ENCODE results near the gene LMF1.

The LMF1 gene

DNA sequence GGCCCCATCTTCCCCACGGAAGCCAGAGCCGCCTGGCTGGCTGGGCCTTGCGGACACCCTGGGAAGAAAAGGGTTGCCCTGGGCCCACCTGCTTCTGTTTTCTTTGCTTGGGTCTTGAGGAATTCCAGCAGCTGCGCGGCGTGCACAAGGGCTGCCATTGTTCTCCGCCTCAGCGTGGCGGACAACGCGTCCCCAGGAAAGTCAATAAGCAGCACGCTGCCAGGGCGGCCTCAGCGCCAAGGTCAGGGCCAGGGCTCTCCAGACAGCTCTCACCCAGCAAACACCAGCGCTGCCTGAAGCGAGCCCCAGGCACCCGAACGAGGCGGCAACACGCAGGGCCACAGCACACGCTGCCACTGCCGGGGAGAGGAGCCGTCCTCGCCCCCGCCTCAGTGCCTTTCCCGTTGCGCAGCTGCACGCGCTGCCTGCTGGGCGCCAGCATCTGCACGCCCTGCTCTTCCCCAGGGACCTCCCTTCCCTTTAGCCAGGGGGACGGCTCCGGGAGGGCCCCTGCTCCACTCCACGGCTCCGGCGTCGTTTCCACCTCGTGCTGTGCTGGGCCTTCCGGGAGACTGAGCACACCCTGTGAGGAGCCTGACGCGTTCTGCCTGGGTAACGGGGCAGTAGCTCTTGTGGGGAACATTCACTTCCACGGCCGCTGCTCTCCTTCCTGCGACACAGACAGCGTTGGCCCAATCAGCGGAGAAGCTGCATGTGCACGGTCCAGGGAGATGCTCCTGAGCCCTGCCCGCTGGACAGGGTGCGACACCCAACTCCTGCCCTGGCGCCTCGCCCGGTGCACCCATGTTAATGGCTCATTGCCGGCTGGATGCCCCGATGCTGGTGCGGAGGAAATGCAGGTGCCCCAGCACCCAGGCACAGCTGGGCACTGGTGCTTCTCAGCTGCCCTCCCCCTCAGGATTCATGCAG, 57.8 kb downstream of the LMF1 start:
- FAIRE-seq (no peak), DNase-seq (ENCODE audit: insufficient read length, low spot score) (no peak)
- no peak for TF ChIP-seq POU2F2 (IDR thresholded peaks at IDR 0.05; ENCODE audit: low read depth, low read length)
- TF ChIP-seq POLR2A (IDR thresholded peaks at IDR 0.05; ENCODE audit: low read depth, low read length) = no peak
- no peak for TF ChIP-seq SPI1 (IDR thresholded peaks at IDR 0.05; ENCODE audit: low read depth, low read length)
- TF ChIP-seq POLR2AphosphoS5 (IDR thresholded peaks at IDR 0.05; ENCODE audit: low read depth, low read length) = no peak
- no peak for TF ChIP-seq TAF1 (IDR thresholded peaks at IDR 0.05; ENCODE audit: low read depth, low read length)
- no peak for TF ChIP-seq PAX5 (IDR thresholded peaks at IDR 0.05; ENCODE audit: insufficient read depth, low read length, severe bottlenecking)

DNA sequence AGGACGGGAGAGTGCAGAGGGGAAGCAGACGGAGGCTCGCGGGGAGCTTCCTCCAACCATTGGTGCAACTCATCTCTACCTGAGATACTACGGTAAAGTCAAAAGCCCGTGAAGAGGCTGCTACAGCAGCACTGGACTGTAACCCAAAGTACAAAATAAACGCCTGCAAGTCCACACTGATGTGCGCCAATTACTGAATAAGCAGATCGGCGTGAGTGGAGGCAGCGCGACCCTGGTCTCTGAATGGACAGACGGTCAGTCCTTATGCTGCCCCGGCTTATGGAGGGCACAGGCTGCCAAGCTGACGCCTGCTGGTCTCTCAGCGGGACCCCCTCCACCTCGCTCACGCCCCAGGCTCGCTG, 58.5 kb downstream of the LMF1 start:
- TF ChIP-seq PAX5 (IDR thresholded peaks at IDR 0.05; ENCODE audit: insufficient read depth, low read length, severe bottlenecking) (no peak), POU2F2 (IDR thresholded peaks at IDR 0.05; ENCODE audit: low read depth, low read length) (no peak), TAF1 (IDR thresholded peaks at IDR 0.05; ENCODE audit: low read depth, low read length) (no peak), SPI1 (IDR thresholded peaks at IDR 0.05; ENCODE audit: low read depth, low read length) (no peak)
- FAIRE-seq = no peak
- no peak for DNase-seq (ENCODE audit: insufficient read length, low spot score)

DNA sequence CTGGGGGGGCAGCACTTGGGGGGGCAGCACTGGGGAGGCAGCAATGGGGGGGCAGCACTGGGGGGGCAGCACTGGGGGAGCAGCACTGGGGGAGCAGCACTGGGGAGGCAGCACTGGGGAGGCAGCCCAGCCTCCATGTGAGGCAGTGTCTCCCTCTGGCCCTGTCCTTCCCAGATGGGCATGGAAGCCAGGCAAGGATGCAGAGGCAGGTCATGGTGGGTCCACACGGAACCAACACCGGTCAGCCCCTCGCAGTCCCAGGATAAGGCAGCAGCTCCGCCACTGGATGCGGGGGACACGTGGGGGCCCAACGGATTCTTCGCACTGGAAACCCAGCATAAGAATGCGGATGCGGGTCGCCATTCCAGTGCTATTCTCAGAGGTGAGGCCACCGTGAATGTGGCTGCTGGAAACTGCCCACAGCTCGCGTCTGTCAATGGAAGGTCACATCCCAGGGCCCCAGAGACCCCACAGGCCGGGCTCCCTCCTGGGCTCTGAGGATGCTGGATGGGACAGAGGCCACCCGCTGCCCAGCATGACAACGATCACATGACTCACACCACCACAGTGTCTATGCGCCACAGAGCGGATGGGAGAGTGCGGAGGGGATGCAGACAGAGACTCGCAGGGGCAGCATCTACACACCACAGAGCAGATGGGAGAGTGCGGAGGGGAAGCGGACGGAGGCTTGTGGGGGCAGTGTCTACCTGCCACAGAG, 59.0 kb downstream of the LMF1 start:
- FAIRE-seq (no peak), DNase-seq (ENCODE audit: insufficient read length, low spot score) (no peak)
- TF ChIP-seq POLR2A (IDR thresholded peaks at IDR 0.05; ENCODE audit: low read depth, low read length) (no peak), POU2F2 (IDR thresholded peaks at IDR 0.05; ENCODE audit: low read depth, low read length) (no peak), SPI1 (IDR thresholded peaks at IDR 0.05; ENCODE audit: low read depth, low read length) (no peak)

DNA sequence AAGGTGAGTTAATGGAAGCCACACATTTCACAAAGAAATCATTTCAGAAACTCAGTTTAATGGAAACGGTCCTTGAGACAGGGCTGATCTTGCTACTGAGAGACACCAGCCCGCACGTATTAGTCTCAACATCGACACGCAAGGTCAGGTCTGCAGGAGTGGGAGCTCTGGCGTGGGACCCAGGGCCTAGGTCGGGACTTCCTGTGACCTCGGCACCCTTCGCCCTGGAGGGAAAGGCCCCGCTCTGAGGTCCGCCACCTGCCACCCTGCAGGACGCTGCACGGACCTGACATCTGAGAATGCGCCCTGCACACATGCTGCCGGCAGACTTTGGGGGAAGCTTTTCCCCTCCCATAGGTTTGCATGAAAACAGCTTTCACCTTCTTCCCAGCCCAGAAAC, 59.7 kb downstream of the LMF1 start:
- DNase-seq (ENCODE audit: insufficient read length, low spot score) = no peak
- no peak for FAIRE-seq
- no peak for TF ChIP-seq POU2F2 (IDR thresholded peaks at IDR 0.05; ENCODE audit: low read depth, low read length)
- TF ChIP-seq TAF1 (IDR thresholded peaks at IDR 0.05; ENCODE audit: low read depth, low read length) = no peak
- TF ChIP-seq POLR2AphosphoS5 (IDR thresholded peaks at IDR 0.05; ENCODE audit: low read depth, low read length) = no peak
- TF ChIP-seq POLR2A (IDR thresholded peaks at IDR 0.05; ENCODE audit: low read depth, low read length) = no peak
- TF ChIP-seq SPI1 (IDR thresholded peaks at IDR 0.05; ENCODE audit: low read depth, low read length) = no peak
- no peak for TF ChIP-seq PAX5 (IDR thresholded peaks at IDR 0.05; ENCODE audit: insufficient read depth, low read length, severe bottlenecking)

DNA sequence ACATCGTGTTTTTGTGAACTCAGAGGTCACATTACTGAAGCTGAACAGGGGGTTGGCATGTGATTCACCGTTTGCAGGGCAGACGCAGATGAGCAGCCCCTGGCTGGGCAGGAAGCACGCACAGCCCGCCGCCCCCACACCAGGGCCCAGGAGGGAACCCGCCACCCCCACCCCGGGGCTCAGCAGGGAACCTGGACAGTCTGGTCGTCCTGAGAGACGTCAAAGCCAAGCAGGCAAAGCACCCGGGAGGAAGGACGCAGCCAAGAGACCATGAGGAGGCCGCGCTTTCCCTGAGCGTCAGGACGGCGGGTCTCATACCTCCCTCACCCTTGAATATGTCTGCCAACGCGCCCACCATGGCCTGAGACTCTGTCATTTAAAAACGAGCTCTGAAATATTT, 60.6 kb downstream of the LMF1 start:
- no peak for DNase-seq (ENCODE audit: insufficient read length, low spot score)
- TF ChIP-seq SPI1 (IDR thresholded peaks at IDR 0.05; ENCODE audit: low read depth, low read length) (no peak), POLR2A (IDR thresholded peaks at IDR 0.05; ENCODE audit: low read depth, low read length) (no peak), POLR2AphosphoS5 (IDR thresholded peaks at IDR 0.05; ENCODE audit: low read depth, low read length) (no peak), TAF1 (IDR thresholded peaks at IDR 0.05; ENCODE audit: low read depth, low read length) (no peak), PAX5 (IDR thresholded peaks at IDR 0.05; ENCODE audit: insufficient read depth, low read length, severe bottlenecking) (no peak), POU2F2 (IDR thresholded peaks at IDR 0.05; ENCODE audit: low read depth, low read length) (no peak)
- no peak for FAIRE-seq

GRCh38 chr16:909281-910000, 61.3 kb downstream of the LMF1 start:
- no peak for FAIRE-seq
- TF ChIP-seq SPI1 (IDR thresholded peaks at IDR 0.05; ENCODE audit: low read depth, low read length) = no peak
- TF ChIP-seq POLR2A (IDR thresholded peaks at IDR 0.05; ENCODE audit: low read depth, low read length) = no peak
- no peak for TF ChIP-seq TAF1 (IDR thresholded peaks at IDR 0.05; ENCODE audit: low read depth, low read length)
- no peak for TF ChIP-seq POU2F2 (IDR thresholded peaks at IDR 0.05; ENCODE audit: low read depth, low read length)
- TF ChIP-seq PAX5 (IDR thresholded peaks at IDR 0.05; ENCODE audit: insufficient read depth, low read length, severe bottlenecking) = no peak
- TF ChIP-seq POLR2AphosphoS5 (IDR thresholded peaks at IDR 0.05; ENCODE audit: low read depth, low read length) = no peak
- DNase-seq (ENCODE audit: insufficient read length, low spot score) = no peak

- FAIRE-seq (no peak), DNase-seq (ENCODE audit: insufficient read length, low spot score) (no peak)
- TF ChIP-seq PAX5 (IDR thresholded peaks at IDR 0.05; ENCODE audit: insufficient read depth, low read length, severe bottlenecking) = no peak
- no peak for TF ChIP-seq TAF1 (IDR thresholded peaks at IDR 0.05; ENCODE audit: low read depth, low read length)
- TF ChIP-seq POU2F2 (IDR thresholded peaks at IDR 0.05; ENCODE audit: low read depth, low read length) = no peak
- no peak for TF ChIP-seq SPI1 (IDR thresholded peaks at IDR 0.05; ENCODE audit: low read depth, low read length)
Observed at GRCh38 chr16:908526-909155, 62.1 kb downstream of the LMF1 start.

GRCh38 chr16:907842-908241, 62.9 kb downstream of the LMF1 start:
- DNase-seq (ENCODE audit: insufficient read length, low spot score) (no peak), FAIRE-seq (no peak)
- no peak for TF ChIP-seq POLR2A (IDR thresholded peaks at IDR 0.05; ENCODE audit: low read depth, low read length)
- no peak for TF ChIP-seq PAX5 (IDR thresholded peaks at IDR 0.05; ENCODE audit: insufficient read depth, low read length, severe bottlenecking)
- TF ChIP-seq POLR2AphosphoS5 (IDR thresholded peaks at IDR 0.05; ENCODE audit: low read depth, low read length) = no peak
- TF ChIP-seq POU2F2 (IDR thresholded peaks at IDR 0.05; ENCODE audit: low read depth, low read length) = no peak
- no peak for TF ChIP-seq SPI1 (IDR thresholded peaks at IDR 0.05; ENCODE audit: low read depth, low read length)
- TF ChIP-seq TAF1 (IDR thresholded peaks at IDR 0.05; ENCODE audit: low read depth, low read length) = no peak

DNA sequence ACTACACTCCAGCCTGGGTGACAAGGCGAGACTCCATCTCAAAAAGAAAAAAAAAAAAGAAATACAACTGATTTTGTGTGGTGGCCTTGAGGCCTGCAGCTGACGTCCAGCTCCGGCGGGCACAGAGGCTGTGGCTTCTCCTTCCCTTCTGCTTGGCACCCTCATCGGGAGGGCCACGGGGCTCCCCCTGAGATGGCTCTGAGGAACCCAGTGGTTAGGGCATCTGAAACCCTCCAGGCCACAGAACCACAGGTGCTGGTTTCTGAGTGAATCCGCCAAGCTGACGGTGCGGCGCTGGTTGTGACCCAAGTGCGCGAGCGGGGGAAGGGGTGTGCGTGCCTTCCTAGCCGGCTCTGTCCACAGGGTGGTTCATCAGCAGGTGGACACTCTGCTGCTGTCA, 63.4 kb downstream of the LMF1 start:
- TF ChIP-seq TAF1 (IDR thresholded peaks at IDR 0.05; ENCODE audit: low read depth, low read length) (no peak), POLR2A (IDR thresholded peaks at IDR 0.05; ENCODE audit: low read depth, low read length) (no peak), POLR2AphosphoS5 (IDR thresholded peaks at IDR 0.05; ENCODE audit: low read depth, low read length) (no peak), PAX5 (IDR thresholded peaks at IDR 0.05; ENCODE audit: insufficient read depth, low read length, severe bottlenecking) (no peak), SPI1 (IDR thresholded peaks at IDR 0.05; ENCODE audit: low read depth, low read length) (no peak), POU2F2 (IDR thresholded peaks at IDR 0.05; ENCODE audit: low read depth, low read length) (no peak)
- no peak for DNase-seq (ENCODE audit: insufficient read length, low spot score)
- no peak for FAIRE-seq

Data from GM12891 (cell line).